Lower lobe of right lung (tissue), 2 donors: Measurements from ENCODE around the gene CARD10. TPM values are rescaled to one million over a fixed set of nuclear protein-coding genes. Genes with fewer than 3 reads are reported as not detected.

Source experiments
- ATAC-seq, 2 donors: fragments of 200-7000 bp; cut with Tn5 transposase; one replicate each; pipeline ENCODE4 v1.9.1; 2020 to 2022; ENCODE audit warnings: mild to moderate bottlenecking in 2 of 2, moderate library complexity in 2 of 2
- DNase-seq: peaks from one replicate; pipeline ENCODE4 v3.0.0-alpha.2; 2020
- H3K27ac ChIP-seq: fragments of 200-600 bp; one replicate; pipeline ENCODE4 v1.8.0; 2022
- H3K27me3 ChIP-seq: fragments of 200-600 bp; one replicate; pipeline ENCODE4 v1.8.0; 2022; ENCODE audit warnings: low read depth
- H3K36me3 ChIP-seq: fragments of 200-600 bp; one replicate; pipeline ENCODE4 v1.8.0; 2022; ENCODE audit warnings: mild to moderate bottlenecking
- H3K4me1 ChIP-seq: fragments of 200-600 bp; one replicate; pipeline ENCODE4 v1.8.0; 2022
- H3K4me3 ChIP-seq: fragments of 200-600 bp; one replicate; pipeline ENCODE4 v1.8.0; 2022; ENCODE audit warnings: mild to moderate bottlenecking
- H3K9me3 ChIP-seq: fragments of 200-600 bp; one replicate; pipeline ENCODE4 v1.8.0; 2022
- CTCF ChIP-seq: fragments of 200-600 bp; IDR thresholded peaks from one replicate; pipeline ENCODE4 v1.8.0; 2022; ENCODE audit warnings: antibody characterized with exemption, mild to moderate bottlenecking
- intact Hi-C: fragments of 100-400 bp; cut with DNase I; formaldehyde crosslinking; loops from one replicate; pipeline ENCODE4 v1.11.0; 2022
- total RNA-seq: library from RNA; stranded (reverse); fragmentation: NEBNext Ultra II Directional; extraction: Animal tissue kit (Norgen Biotek cat#: 25700); gene quantifications from one replicate; pipeline ENCODE4 v1.2.1, GENCODE V29; 2021
- donor health status: DM: no; HTN: yes; CAD: no; lungs with severe emphysema.

Gene CARD10
- total RNA-seq, 1 donor from 2014 or later = 14.9 TPM

DNA sequence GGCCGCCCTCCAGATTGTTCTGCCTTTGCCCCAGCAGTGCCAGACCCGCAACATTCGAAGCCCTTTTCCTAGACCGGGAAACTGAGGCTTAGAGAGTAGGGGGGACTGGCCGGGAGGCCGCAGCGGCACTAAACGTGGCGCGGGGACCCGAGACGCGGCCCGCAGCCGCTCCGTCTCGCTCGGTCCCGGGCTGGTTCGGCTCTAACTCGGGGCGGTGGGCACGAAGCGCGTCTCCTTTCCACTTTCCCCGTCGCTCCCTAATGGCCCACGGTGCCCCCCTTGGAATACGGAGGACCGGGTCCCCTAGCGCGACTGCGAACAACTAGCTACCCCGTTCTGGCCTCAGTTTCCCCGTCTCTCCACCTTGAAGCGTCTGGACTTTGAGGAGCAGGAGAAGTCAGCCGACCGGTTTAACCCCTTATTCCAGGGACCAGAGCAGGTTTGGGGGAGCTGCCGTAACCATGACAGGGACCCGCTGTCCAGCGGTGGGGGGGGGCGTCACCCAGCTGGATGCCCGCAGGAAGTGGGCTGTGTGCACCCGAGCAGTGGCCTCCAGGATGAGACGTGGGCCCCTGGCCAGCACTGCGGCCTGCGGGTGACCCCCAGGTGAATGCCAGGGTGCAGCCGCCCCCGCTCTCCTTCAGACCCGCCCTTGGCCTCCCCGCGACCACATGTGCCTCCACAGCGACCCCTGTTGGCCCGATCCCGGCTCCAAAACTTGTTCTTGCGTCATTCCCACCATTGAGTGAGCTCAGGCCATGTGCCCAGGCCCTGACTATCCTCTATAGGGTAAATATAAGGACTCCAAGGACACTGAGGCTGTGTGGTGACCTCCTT lies 42.2 kb upstream of the CARD10 start:
- ATAC-seq = peak; percentile 71 to 84
- Histone ChIP-seq H3K4me1 (peaks cover 85% of the 10 kb centered on the region), H3K4me3 (peak overlapping the region; percentile 81), H3K27me3 (peaks cover 10% of the 10 kb centered on the region), H3K9me3 (no peaks in the 10 kb centered on the region), H3K27ac (peak overlapping the region; percentile 96), H3K36me3 (peaks cover 8% of the 10 kb centered on the region)
- DNase-seq = peak; percentile 92
- TF ChIP-seq CTCF = peak; percentile 87
- intact Hi-C loops = no loop called here

DNA sequence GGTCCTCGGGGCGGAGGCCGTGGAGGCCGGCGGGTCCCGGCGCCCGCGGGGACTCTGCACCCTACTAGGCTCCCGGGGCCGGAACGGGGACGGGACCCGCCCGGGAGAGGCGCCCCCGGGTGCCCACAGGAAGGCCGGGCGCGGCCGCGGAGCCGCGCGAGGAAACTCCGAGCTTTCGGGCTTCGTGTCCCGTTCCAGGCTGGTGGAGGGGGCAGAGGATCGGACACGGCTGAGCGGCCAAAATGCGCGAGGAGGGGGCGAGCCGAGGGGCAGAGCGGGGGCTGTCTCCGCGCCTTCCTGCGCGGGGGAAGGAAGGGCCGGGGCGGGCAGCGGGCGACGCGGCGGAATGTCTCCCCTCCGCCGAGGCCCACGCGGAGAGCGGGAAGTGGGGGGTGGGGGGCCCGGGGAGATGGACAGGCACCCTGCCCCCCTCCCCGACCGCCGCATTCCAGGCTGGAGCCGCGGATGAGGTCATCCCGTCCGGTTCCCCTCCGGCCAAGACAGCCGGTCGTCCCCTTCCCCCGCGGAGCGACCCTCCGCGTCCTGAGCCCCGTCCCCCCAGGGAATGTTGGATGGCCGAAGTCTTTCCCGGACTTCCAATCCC lies 41.5 kb upstream of the CARD10 start:
- ATAC-seq = peak; percentile 35 to 52
- no peak for TF ChIP-seq CTCF
- peak overlapping the region; percentile 81 for H3K4me3 ChIP-seq
- no peaks in the 10 kb centered on the region for H3K9me3 ChIP-seq
- H3K36me3 ChIP-seq = peaks cover under 1% of the 10 kb centered on the region
- intact Hi-C loops = no loop called here
- H3K4me1 ChIP-seq = peaks cover 77% of the 10 kb centered on the region
- H3K27ac ChIP-seq = peak overlapping the region; percentile 96
- H3K27me3 ChIP-seq = peaks cover 10% of the 10 kb centered on the region
- peak; percentile 73 for DNase-seq

GRCh38 chr22:37559901-37560607 lies 40.8 kb upstream of the CARD10 start, which contains the start of gene CDC42EP1:
TSS of gene CDC42EP1 (plus strand) at chr22:37560480. CDS start at chr22:37566350, 5,870 bp downstream.
- H3K27ac ChIP-seq = peak within 1 kb of the TSS; percentile 96
- peak; percentile 67 to 74 for ATAC-seq
- H3K9me3 ChIP-seq = no peaks in the 10 kb centered on the region
- peak within 1 kb of the TSS; percentile 81 for H3K4me3 ChIP-seq
- peak; percentile 73 for DNase-seq
- H3K4me1 ChIP-seq = peaks cover 71% of the 10 kb centered on the region
- peaks cover 10% of the 10 kb centered on the region for H3K27me3 ChIP-seq
- H3K36me3 ChIP-seq = no peaks in the 10 kb centered on the region
- intact Hi-C loops = no loop called here
- no peak for TF ChIP-seq CTCF

GRCh38 chr22:37559521-37559900 lies 40.3 kb upstream of the CARD10 start:
- ATAC-seq = no peak
- peaks cover 65% of the 10 kb centered on the region for H3K4me1 ChIP-seq
- no peaks in the 10 kb centered on the region for H3K36me3 ChIP-seq
- H3K27ac ChIP-seq = peak overlapping the region; percentile 96
- intact Hi-C loops = no loop called here
- no peak for TF ChIP-seq CTCF
- DNase-seq = no peak
- no peaks in the 10 kb centered on the region for H3K9me3 ChIP-seq
- peaks cover 10% of the 10 kb centered on the region for H3K27me3 ChIP-seq
- peak overlapping the region; percentile 81 for H3K4me3 ChIP-seq

GRCh38 chr22:37558815-37559214 lies 39.6 kb upstream of the CARD10 start:
- ATAC-seq = no peak
- Histone ChIP-seq H3K27ac (peak overlapping the region; percentile 96), H3K36me3 (no peaks in the 10 kb centered on the region), H3K4me1 (peaks cover 59% of the 10 kb centered on the region), H3K9me3 (no peaks in the 10 kb centered on the region), H3K27me3 (peaks cover 10% of the 10 kb centered on the region), H3K4me3 (no peak overlapping the region)
- intact Hi-C loops = no loop called here
- DNase-seq = no peak
- no peak for TF ChIP-seq CTCF
